OCI-LY1 (cell line): Measurements from ENCODE around the gene CLBA1.

Experiments
- CTCF ChIP-seq: fragments of 200-600 bp; sonication (generic), shearing (Covaris generic); IDR thresholded peaks from 2 replicates; pipeline ENCODE4 v1.5.1; 2017; ENCODE audit warnings: mild to moderate bottlenecking, antibody characterized with exemption, low read length, moderate library complexity, mixed read lengths
- EZH2 ChIP-seq: fragments of 200-600 bp; sonication (generic), shearing (Covaris generic); IDR thresholded peaks from 2 replicates; pipeline ENCODE4 v1.8.0; 2017; ENCODE audit warnings: borderline replicate concordance, mixed run types, mild to moderate bottlenecking, antibody characterized with exemption, low read length, moderate library complexity, mixed read lengths

- TF ChIP-seq CTCF (no peak), EZH2 (no peak)
These were observed 39.8 kb downstream of the CLBA1 start for GRCh38 chr14:105025429-105025828.
